DOHH2 (cell line): Measurements from ENCODE around the gene STON2.

ENCODE experiments used
- EZH2phosphoT487 ChIP-seq: fragments of 200-600 bp; sonication (generic); IDR thresholded peaks from 2 replicates; pipeline ENCODE4 v1.6.1; 2017; ENCODE audit warnings: borderline replicate concordance, mild to moderate bottlenecking, antibody characterized with exemption, low read length, moderate library complexity, mixed read lengths
- TF ChIP-seq, protein P1 (sequence below): fragments of 200-600 bp; sonication (generic); IDR thresholded peaks from one replicate; pipeline ENCODE4 v1.5.1; 2014; ENCODE audit warnings: antibody characterized with exemption, mild to moderate bottlenecking, low read depth, low read length; ENCODE audit not compliant: poor library complexity, severe bottlenecking

DNA sequence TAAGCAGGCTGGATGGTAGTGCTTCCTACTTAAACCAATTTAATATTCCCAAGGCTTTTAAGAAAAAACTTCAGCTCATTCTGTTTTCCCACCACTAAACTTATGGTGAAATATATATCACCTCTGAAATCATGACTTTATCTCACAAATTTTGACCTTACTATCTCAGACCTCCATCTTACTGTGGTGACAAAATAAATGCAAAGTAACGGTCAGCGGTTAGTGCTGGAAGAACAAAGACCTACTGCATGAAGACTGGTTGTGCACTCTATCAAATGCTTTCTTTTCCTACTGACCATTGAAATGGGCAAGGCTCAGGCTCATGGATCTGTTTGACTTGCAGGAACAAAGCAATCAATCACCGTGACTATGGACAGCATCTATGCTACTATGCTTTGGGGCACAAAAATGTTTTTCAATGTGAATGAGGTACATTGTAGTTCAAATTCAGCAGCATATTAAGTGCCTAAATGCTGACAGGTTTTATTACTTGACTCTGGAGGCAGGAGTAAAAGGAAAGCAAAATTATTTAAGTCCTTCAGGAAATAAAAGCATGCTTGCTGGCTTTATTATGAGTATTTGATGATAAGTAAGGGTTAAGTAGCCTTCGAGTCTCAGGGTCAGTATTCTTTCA is 136.2 kb downstream of the STON2 start:
- TF ChIP-seq, protein P1, sequence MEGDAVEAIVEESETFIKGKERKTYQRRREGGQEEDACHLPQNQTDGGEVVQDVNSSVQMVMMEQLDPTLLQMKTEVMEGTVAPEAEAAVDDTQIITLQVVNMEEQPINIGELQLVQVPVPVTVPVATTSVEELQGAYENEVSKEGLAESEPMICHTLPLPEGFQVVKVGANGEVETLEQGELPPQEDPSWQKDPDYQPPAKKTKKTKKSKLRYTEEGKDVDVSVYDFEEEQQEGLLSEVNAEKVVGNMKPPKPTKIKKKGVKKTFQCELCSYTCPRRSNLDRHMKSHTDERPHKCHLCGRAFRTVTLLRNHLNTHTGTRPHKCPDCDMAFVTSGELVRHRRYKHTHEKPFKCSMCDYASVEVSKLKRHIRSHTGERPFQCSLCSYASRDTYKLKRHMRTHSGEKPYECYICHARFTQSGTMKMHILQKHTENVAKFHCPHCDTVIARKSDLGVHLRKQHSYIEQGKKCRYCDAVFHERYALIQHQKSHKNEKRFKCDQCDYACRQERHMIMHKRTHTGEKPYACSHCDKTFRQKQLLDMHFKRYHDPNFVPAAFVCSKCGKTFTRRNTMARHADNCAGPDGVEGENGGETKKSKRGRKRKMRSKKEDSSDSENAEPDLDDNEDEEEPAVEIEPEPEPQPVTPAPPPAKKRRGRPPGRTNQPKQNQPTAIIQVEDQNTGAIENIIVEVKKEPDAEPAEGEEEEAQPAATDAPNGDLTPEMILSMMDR: no peak
- no peak for TF ChIP-seq EZH2phosphoT487
